ENCODE measurements around the gene KRTAP10-12. TPM values are rescaled to one million over a fixed set of nuclear protein-coding genes. Genes with fewer than 3 reads are reported as not detected.
"Not testable (repeated sequence)": the region's sequence is repeated elsewhere in the genome, so short reads cannot be mapped to it uniquely, and the experiment has no call there.

KRTAP10-12 gene
- total and polyA plus RNA-seq, 7 experiments from 2014 or later = not detected

GRCh38 chr21:44686843-44687561 is 10.0 kb upstream of the KRTAP10-12 start:
- CTCF ChIA-PET = interaction anchor here (0.6 to 0.7 kb wide), 2 partner anchors 183 to 186 kb away, joined by 3 read pairs; partner anchors contain the start of gene PTTG1IP
- peaks cover 0 to 3% (median 0%) of the 10 kb centered on the region in 11 donors for H3K9me3 Mint-ChIP-seq
- no peak for DNase-seq
- peaks cover 5 to 27% (median 12%) of the 10 kb centered on the region in 7 donors for H3K4me1 Mint-ChIP-seq
- Histone ChIP-seq H3K36me3 (ENCODE audit: control insufficient read depth in 2 of 3, insufficient read depth in 3 of 3, low read length in 3 of 3) (no peaks in the 10 kb centered on the region), H3K4me3 (ENCODE audit: low read length) (no peak overlapping the region), H3K9me3 (ENCODE audit: control insufficient read depth in 2 of 3, low read length in 3 of 3) (no peaks in the 10 kb centered on the region), H3K27me3 (ENCODE audit: control insufficient read depth in 2 of 2, insufficient read depth in 2 of 2, low read length in 2 of 2) (no peaks in the 10 kb centered on the region), H3K27ac (ENCODE audit: low read depth, low read length) (no peak overlapping the region), H3K4me1 (ENCODE audit: control insufficient read depth in 2 of 2, insufficient read depth in 2 of 2, low read length in 2 of 2) (no peaks in the 10 kb centered on the region)
- no peaks in the 10 kb centered on the region for H3K36me3 Mint-ChIP-seq
- intact Hi-C loops (cut with micrococcal nuclease) = no loop called here
- peak overlapping the region in 1 of 9 donors; percentile 28 for H3K27ac Mint-ChIP-seq
- ATAC-seq = no peak
- no peak overlapping the region for H3K4me3 Mint-ChIP-seq
- peaks cover 4 to 37% (median 8%) of the 10 kb centered on the region in 5 donors for H3K27me3 Mint-ChIP-seq
- POLR2A ChIA-PET = no interaction called here

DNA sequence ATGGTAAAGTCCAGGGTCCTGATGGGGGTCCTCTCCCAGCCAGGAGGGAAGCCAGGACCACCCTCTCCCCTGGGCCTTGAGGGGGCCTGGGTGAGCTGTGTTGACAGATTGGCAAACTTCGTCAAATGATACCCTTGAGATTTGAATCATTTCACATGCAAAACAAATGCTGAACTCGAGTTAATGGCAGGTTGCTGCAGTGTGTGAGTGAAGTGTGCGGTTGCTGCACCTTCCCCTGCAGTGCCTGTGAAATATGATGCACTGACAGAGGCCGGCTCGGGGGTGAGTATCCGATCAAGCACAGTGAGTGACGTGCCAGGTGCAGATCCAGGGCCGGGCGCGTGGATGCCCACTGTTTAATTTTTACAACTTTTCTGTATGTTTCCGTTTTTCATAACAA is 9.3 kb upstream of the KRTAP10-12 start:
- Histone ChIP-seq H3K4me1 (ENCODE audit: control insufficient read depth in 2 of 2, insufficient read depth in 2 of 2, low read length in 2 of 2) (no peaks in the 10 kb centered on the region), H3K27ac (ENCODE audit: low read depth, low read length) (no peak overlapping the region), H3K9me3 (ENCODE audit: control insufficient read depth in 2 of 3, low read length in 3 of 3) (no peaks in the 10 kb centered on the region), H3K27me3 (ENCODE audit: control insufficient read depth in 2 of 2, insufficient read depth in 2 of 2, low read length in 2 of 2) (no peaks in the 10 kb centered on the region), H3K36me3 (ENCODE audit: control insufficient read depth in 2 of 3, insufficient read depth in 3 of 3, low read length in 3 of 3) (no peaks in the 10 kb centered on the region), H3K4me3 (ENCODE audit: low read length) (no peak overlapping the region)
- ChIA-PET POLR2A (no interaction called here), CTCF (no interaction called here)
- Mint-ChIP-seq H3K9me3 (peaks cover 0 to 9% (median 1%) of the 10 kb centered on the region in 11 donors), H3K27me3 (peaks cover 4 to 37% (median 5%) of the 10 kb centered on the region in 5 donors), H3K4me3 (no peak overlapping the region), H3K36me3 (peaks cover 0 to 4% (median under 1%) of the 10 kb centered on the region in 5 donors), H3K27ac (no peak overlapping the region), H3K4me1 (peaks cover 5 to 27% (median 14%) of the 10 kb centered on the region in 7 donors)
- intact Hi-C loops (cut with micrococcal nuclease) = no loop called here
- DNase-seq (no peak), ATAC-seq (no peak)

DNA sequence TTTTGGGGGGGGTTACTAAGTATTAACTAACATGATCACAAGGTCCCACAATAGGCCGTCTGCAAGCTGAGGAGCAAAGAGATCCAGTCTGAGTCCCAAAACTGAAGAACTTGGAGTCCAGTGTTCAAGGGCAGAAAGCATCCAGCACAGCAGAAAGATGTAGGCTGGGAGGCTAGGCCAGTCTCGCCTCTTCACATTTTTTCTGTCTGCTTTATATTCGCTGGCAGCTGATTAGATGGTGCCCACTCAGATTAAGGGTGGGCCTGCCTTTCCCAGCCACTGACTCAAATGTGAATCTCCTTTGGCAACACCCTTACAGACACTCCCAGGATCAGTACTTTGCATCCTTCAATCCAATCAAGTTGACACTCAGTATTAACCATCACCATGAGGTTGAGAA is 7.2 kb upstream of the KRTAP10-12 start:
- Mint-ChIP-seq H3K9me3 (peaks cover 0 to 19% (median 8%) of the 10 kb centered on the region in 11 donors), H3K4me1 (peaks cover 6 to 29% (median 19%) of the 10 kb centered on the region in 7 donors), H3K27ac (peak overlapping the region in 2 of 9 donors; percentile 18 to 55), H3K27me3 (peaks cover 4 to 41% (median 5%) of the 10 kb centered on the region in 5 donors)
- H3K36me3 ChIP-seq (ENCODE audit: control insufficient read depth in 2 of 3, insufficient read depth in 3 of 3, low read length in 3 of 3); H3K36me3 Mint-ChIP-seq; DNase-seq; H3K4me3 ChIP-seq (ENCODE audit: low read length); H3K4me1 ChIP-seq (ENCODE audit: control insufficient read depth in 2 of 2, insufficient read depth in 2 of 2, low read length in 2 of 2); H3K9me3 ChIP-seq (ENCODE audit: control insufficient read depth in 2 of 3, low read length in 3 of 3); H3K4me3 Mint-ChIP-seq; ATAC-seq; POLR2A ChIA-PET; H3K27ac ChIP-seq (ENCODE audit: low read depth, low read length); H3K27me3 ChIP-seq (ENCODE audit: control insufficient read depth in 2 of 2, insufficient read depth in 2 of 2, low read length in 2 of 2); CTCF ChIA-PET: not testable (repeated sequence)
- intact Hi-C loops (cut with micrococcal nuclease) = loop anchor here in 1 of 2 donors (5.0 to 10.0 kb wide), 2 partner anchors 32 to 145 kb away; partner anchors contain the start of genes KRTAP10-1 and KRTAP12-3

DNA sequence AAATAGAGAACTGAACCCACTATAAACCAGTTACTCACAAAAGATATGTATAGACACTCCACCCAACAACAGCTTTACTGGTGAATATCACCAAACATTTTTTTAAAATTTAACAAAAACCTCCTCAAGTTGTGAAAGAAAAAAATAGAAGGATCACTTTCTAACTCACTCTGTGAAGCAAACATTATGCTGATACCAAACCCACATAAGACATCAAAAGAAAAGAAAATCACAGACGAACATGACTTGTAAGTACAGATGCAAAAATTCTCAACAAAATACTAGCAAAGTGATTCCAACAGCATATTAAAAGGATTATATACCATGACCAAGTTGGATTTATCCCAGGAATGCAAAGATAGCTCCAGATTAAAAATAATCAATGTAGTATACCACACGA is 5.3 kb upstream of the KRTAP10-12 start:
- Histone ChIP-seq H3K36me3 (ENCODE audit: control insufficient read depth in 2 of 3, insufficient read depth in 3 of 3, low read length in 3 of 3) (no peaks in the 10 kb centered on the region), H3K27ac (ENCODE audit: low read depth, low read length) (no peak overlapping the region), H3K4me3 (ENCODE audit: low read length) (no peak overlapping the region), H3K4me1 (ENCODE audit: control insufficient read depth in 2 of 2, insufficient read depth in 2 of 2, low read length in 2 of 2) (no peaks in the 10 kb centered on the region), H3K27me3 (ENCODE audit: control insufficient read depth in 2 of 2, insufficient read depth in 2 of 2, low read length in 2 of 2) (no peaks in the 10 kb centered on the region), H3K9me3 (ENCODE audit: control insufficient read depth in 2 of 3, low read length in 3 of 3) (no peaks in the 10 kb centered on the region)
- peaks cover 0 to 19% (median 8%) of the 10 kb centered on the region in 11 donors for H3K9me3 Mint-ChIP-seq
- ChIA-PET CTCF (interaction anchor here (0.8 kb wide), 1 partner anchor 54 kb away, joined by 3 read pairs; no protein-coding TSS in a partner anchor), POLR2A (no interaction called here)
- DNase-seq = peak in 3 of 9 donors; percentile 21 to 39 (median 36)
- H3K27ac Mint-ChIP-seq = peak overlapping the region in 5 of 9 donors; percentile 2 to 32 (median 8)
- peaks cover 0 to 5% (median 3%) of the 10 kb centered on the region in 5 donors for H3K36me3 Mint-ChIP-seq
- peaks cover 3 to 35% (median 19%) of the 10 kb centered on the region in 7 donors for H3K4me1 Mint-ChIP-seq
- H3K27me3 Mint-ChIP-seq = peaks cover 0 to 50% (median 7%) of the 10 kb centered on the region in 5 donors
- H3K4me3 Mint-ChIP-seq = peak overlapping the region in 4 of 10 donors; percentile 4 to 18 (median 10)
- intact Hi-C loops (cut with micrococcal nuclease) = loop anchor here in 1 of 2 donors (5.0 to 10.0 kb wide), 2 partner anchors 34 to 147 kb away; partner anchors contain the start of genes KRTAP10-1 and KRTAP12-3
- no peak for ATAC-seq

- H3K4me1 Mint-ChIP-seq = peaks cover 2 to 38% (median 21%) of the 10 kb centered on the region in 7 donors
- ChIA-PET CTCF (no interaction called here), POLR2A (interaction anchor here (0.7 kb wide), 1 partner anchor 17 kb away, joined by 3 read pairs; no protein-coding TSS in a partner anchor)
- no peak overlapping the region for H3K4me3 ChIP-seq (ENCODE audit: low read length)
- intact Hi-C loops (cut with micrococcal nuclease) = loop anchor here in 1 of 2 donors (5.0 to 10.0 kb wide), 2 partner anchors 36 to 148 kb away; partner anchors contain the start of genes KRTAP10-1 and KRTAP12-3
- peaks cover 0 to 19% (median 8%) of the 10 kb centered on the region in 11 donors for H3K9me3 Mint-ChIP-seq
- H3K4me3 Mint-ChIP-seq = no peak overlapping the region
- H3K36me3 ChIP-seq (ENCODE audit: control insufficient read depth in 2 of 3, insufficient read depth in 3 of 3, low read length in 3 of 3) = no peaks in the 10 kb centered on the region
- ATAC-seq (no peak), DNase-seq (no peak)
- H3K27me3 ChIP-seq (ENCODE audit: control insufficient read depth in 2 of 2, insufficient read depth in 2 of 2, low read length in 2 of 2) = peaks cover 0 to 1% of the 10 kb centered on the region in 2 donors
- peaks cover 8 to 60% (median 16%) of the 10 kb centered on the region in 5 donors for H3K27me3 Mint-ChIP-seq
- H3K27ac Mint-ChIP-seq = no peak overlapping the region
- no peak overlapping the region for H3K27ac ChIP-seq (ENCODE audit: low read depth, low read length)
- H3K36me3 Mint-ChIP-seq = peaks cover 0 to 5% (median 3%) of the 10 kb centered on the region in 5 donors
- H3K4me1 ChIP-seq (ENCODE audit: control insufficient read depth in 2 of 2, insufficient read depth in 2 of 2, low read length in 2 of 2) = no peaks in the 10 kb centered on the region
- H3K9me3 ChIP-seq (ENCODE audit: control insufficient read depth in 2 of 3, low read length in 3 of 3) = no peaks in the 10 kb centered on the region
These were observed 4.0 kb upstream of the KRTAP10-12 start for GRCh38 chr21:44692798-44693512.

- intact Hi-C loops (cut with micrococcal nuclease) = loop anchor here in 1 of 2 donors (5.0 to 10.0 kb wide), 2 partner anchors 37 to 150 kb away; partner anchors contain the start of genes KRTAP10-1 and KRTAP12-3
- CTCF ChIA-PET = no interaction called here
- Histone ChIP-seq H3K4me1 (ENCODE audit: control insufficient read depth in 2 of 2, insufficient read depth in 2 of 2, low read length in 2 of 2) (no peaks in the 10 kb centered on the region), H3K27ac (ENCODE audit: low read depth, low read length) (no peak overlapping the region), H3K9me3 (ENCODE audit: control insufficient read depth in 2 of 3, low read length in 3 of 3) (no peaks in the 10 kb centered on the region), H3K36me3 (ENCODE audit: control insufficient read depth in 2 of 3, insufficient read depth in 3 of 3, low read length in 3 of 3) (no peaks in the 10 kb centered on the region), H3K27me3 (ENCODE audit: control insufficient read depth in 2 of 2, insufficient read depth in 2 of 2, low read length in 2 of 2) (peaks cover 0 to 2% of the 10 kb centered on the region in 2 donors), H3K4me3 (ENCODE audit: low read length) (no peak overlapping the region)
- Mint-ChIP-seq H3K36me3 (peaks cover 0 to 9% (median 3%) of the 10 kb centered on the region in 5 donors), H3K27me3 (peaks cover 23 to 72% (median 30%) of the 10 kb centered on the region in 5 donors), H3K27ac (peak overlapping the region in 3 of 9 donors; percentile 2 to 41 (median 40)), H3K4me3 (peak overlapping the region in 1 of 10 donors; percentile 25), H3K9me3 (peaks cover 0 to 19% (median 8%) of the 10 kb centered on the region in 11 donors), H3K4me1 (peaks cover 2 to 38% (median 23%) of the 10 kb centered on the region in 7 donors)
- DNase-seq = peak in 1 of 9 donors; percentile 18
- no peak for ATAC-seq
- POLR2A ChIA-PET = interaction anchor here (0.5 kb wide), 1 partner anchor 98 kb away, joined by 3 read pairs; no protein-coding TSS in a partner anchor
These were observed 2.2 kb upstream of the KRTAP10-12 start for GRCh38 chr21:44694776-44695175.
